Fibroblast of skin of right biceps (primary cell): ENCODE results near the gene EPHB3.

Experiments used
- DNase-seq: peaks from one replicate; pipeline ENCODE4 v3.0.0-alpha.2; 2013

EPHB3 gene

GRCh38 chr3:184543843-184544512 is 17.6 kb upstream of the EPHB3 start:
- DNase-seq: peak; percentile 71

- DNase-seq: no peak
Measured at GRCh38 chr3:184544513-184544861, 17.1 kb upstream of the EPHB3 start.

- DNase-seq: no peak
Measured at GRCh38 chr3:184545769-184546168, 15.8 kb upstream of the EPHB3 start.

- DNase-seq: no peak
Measured at GRCh38 chr3:184546252-184546651, 15.3 kb upstream of the EPHB3 start.

- DNase-seq: no peak
Measured at GRCh38 chr3:184549796-184550577, 11.6 kb upstream of the EPHB3 start.

GRCh38 chr3:184551103-184551502 is 10.5 kb upstream of the EPHB3 start:
- DNase-seq: no peak

GRCh38 chr3:184551614-184552256 is 9.8 kb upstream of the EPHB3 start:
- DNase-seq: no peak

GRCh38 chr3:184552296-184552695 is 9.3 kb upstream of the EPHB3 start:
- DNase-seq: no peak

- DNase-seq: no peak
Measured at GRCh38 chr3:184552863-184553262, 8.7 kb upstream of the EPHB3 start.

- DNase-seq: no peak
Measured at GRCh38 chr3:184553385-184553784, 8.2 kb upstream of the EPHB3 start.

- no peak for DNase-seq
Measured at GRCh38 chr3:184554461-184554860, 7.1 kb upstream of the EPHB3 start.

GRCh38 chr3:184556582-184557347 is 4.8 kb upstream of the EPHB3 start:
- DNase-seq: no peak

- no peak for DNase-seq
Measured at GRCh38 chr3:184557348-184557950, 4.1 kb upstream of the EPHB3 start.

- no peak for DNase-seq
Measured at GRCh38 chr3:184558726-184559125, 2.9 kb upstream of the EPHB3 start.

- no peak for DNase-seq
Measured at GRCh38 chr3:184559336-184559735, 2.2 kb upstream of the EPHB3 start.

GRCh38 chr3:184560531-184560930 is 1.1 kb upstream of the EPHB3 start:
- DNase-seq: no peak

- DNase-seq: no peak
Measured at GRCh38 chr3:184561913-184562877, 610 bp downstream of the EPHB3 start.

- peak; percentile 53 for DNase-seq
Measured at GRCh38 chr3:184562878-184563560, 1.4 kb downstream of the EPHB3 start.

GRCh38 chr3:184563561-184563925 is 2.0 kb downstream of the EPHB3 start:
- DNase-seq: no peak

GRCh38 chr3:184563941-184564684 is 2.5 kb downstream of the EPHB3 start:
- no peak for DNase-seq
